Stimulated activated CD8-positive, alpha-beta memory T cell treated with anti-CD3 and anti-CD28 coated beads, Interleukin-15, amount 100 ng/mL, for 48 hours (primary cell): ENCODE data around the gene TJP3.

Experiments used
- DNase-seq, 2 donors: peaks; one replicate each; pipeline ENCODE4 v3.0.0-alpha.2; 2020; ENCODE audit warnings: low read depth in 2 of 2

Gene TJP3

DNA sequence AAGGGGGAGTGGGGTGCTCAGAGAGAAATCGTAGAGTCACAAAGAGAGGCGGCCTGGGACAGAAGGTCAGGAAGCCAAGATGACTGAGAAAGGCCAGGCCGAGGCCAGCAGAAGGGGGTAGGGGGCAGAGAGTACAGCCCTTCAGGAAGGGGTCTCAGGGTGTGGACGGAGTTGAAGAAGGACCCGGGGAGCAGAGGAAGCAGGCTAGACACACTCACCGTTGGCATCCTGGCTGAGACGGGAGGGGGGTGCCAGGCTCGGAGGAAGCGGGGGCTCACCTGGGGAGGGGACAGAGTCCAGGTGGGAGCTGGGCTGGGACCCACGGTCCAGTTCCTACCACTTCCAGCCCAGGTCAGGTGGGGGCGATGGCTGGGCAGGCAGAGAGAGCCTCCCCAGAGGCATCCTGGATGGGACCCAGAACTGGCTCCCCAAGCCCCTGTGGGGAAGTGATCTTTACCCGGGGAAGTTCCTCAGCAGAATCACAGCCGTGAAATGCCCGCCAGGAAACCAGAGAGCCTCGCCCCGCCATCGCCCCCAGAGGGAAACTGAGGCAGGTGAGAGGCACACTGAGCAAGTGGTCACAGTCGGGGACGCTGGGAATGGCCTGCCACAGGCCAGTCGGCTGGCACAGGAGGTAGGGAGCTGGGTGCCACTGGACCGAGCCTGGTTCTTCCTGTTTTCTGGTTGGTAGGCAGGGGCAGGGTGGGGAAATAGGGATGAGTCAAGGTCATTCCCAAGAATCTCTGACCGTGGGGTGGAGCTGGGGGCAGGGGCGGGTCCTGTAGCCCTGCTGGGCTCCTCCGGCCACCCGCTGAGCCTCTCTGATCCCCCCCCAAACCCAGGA, 76.6 kb downstream of the TJP3 start:
- no peak for DNase-seq

DNA sequence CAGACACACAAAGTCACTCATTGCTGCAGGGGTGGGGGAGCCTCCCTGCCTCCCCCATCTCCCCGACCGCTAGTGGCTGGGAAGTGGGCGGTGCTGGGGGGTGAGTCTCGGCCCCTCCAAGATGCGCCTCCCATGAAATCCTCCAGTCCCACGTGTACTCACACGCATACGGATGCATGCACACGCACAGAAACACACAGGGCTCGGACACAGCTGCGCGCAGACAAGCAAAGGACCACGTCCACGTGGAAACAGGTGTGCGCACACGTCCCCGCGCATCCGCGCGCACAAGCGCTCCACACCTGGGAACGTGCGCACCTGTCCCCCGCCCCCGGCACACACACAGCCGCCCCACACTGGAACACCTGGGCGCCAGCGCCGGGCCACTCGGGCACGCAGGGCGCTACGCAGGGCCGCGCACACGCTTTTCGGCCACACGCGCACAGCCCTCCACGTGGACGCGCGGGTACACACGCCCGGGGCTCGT, 77.3 kb downstream of the TJP3 start:
- DNase-seq = peak in 1 of 2 donors; percentile 15

DNA sequence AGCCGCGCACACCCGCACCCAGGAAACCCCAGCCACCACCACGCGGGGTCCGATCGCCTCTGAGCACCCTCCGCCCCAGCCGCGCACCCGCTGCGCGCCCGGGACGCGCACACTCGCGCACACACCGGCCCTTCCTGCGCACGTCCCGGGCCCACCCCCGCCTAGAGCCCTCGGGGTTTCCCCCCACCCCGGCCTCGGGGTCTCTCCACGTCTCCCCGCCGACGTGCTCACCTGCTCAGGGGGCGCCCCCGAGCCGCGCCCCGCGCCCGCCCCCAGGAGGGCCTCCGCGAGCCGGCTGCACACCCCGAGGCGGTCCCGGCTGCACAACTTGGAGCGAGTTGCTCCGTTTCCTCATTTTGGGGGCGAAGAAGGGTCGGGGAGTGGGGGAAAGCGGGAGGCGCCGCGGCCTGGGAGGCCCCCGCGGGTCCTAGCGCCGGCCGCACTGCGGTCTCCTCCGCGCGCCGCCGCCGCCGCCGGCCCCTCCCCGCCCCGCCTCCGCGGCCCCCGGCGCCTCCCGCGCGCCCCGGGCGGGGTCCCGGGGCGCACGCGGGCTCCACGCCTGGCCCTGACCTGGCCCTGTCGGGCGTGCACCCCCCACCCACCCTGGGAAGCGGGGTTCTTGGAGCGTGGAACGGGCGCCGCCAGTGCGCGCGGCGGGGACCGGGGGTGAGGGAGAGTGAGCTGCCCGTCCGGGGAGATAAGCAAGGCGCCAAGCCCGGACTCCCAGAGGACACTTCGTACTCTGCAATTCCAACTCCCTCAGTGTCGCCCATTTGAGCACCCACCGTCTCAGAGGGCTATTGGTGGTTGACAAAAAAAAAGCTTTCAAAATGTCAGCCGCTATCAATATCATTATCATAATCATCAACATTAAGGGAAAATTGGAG, 78.0 kb downstream of the TJP3 start, which contains the start of gene MATK:
TSS of gene MATK (minus strand) at position 444 of the 887 bp plus-strand sequence. CDS start 1,246 bp downstream, outside the sequence.
- DNase-seq = no peak

DNA sequence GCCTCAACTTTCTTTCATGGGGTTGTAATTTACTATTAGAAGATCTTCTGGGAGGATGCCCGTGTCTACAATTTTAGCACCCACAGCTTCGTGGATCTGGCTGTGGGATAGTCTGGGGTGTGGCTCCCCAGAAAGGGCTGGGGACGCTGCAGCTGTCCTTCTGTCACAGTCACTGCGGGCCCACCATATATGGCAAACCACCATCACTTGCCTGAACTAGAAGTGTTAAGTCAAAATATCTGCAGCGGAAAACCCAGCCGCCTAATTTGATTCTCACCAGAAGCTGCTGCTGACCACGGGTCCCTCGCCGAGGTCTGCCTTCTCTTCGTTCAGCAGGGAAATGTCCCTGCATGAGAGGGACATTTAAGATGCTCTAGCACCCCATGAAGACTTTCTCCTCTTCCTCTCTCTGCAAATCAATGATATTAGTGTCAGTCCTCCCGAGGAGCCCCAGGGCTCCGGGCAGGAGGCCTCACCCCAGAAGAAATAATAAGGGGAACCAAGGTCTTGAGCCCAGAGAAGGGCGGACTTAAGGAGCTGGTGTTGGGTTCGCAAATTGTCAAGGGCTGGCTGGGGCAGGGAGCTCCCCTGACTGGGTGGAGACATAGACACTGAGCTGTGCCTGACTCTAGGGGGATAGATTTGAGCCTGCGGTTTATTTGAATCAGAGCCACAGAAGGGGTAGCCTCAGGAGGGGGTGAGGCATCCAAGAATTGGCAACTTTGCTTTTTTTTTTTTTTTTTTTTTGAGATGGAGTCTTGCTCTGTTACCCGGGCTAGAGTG, 81.0 kb downstream of the TJP3 start:
- DNase-seq = no peak

DNA sequence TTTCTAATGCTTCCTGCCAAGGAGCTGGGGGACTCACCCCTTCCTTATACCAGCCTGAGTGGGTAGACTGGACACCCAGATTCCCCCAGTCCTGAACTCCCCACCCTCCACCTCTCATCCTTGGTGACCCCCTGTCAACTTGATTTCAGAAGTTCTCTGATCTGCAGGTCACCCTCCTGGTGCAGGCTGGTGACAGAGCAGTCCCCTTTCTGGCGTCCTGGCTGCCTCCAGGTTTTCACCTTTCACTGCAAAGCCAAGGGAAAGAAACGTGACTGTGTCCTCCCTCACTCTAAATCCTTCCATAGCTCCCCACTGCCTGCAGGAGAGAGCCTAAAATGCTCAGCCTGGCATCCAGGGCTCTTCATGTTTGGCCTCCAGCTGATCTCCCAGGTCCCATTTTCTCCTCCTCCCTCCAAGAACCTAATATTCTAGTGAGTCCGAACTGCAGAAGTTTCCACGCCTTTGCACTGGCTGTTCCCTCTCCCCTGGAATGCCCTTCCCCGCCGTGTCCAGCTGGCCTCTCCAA, 82.1 kb downstream of the TJP3 start:
- no peak for DNase-seq

DNA sequence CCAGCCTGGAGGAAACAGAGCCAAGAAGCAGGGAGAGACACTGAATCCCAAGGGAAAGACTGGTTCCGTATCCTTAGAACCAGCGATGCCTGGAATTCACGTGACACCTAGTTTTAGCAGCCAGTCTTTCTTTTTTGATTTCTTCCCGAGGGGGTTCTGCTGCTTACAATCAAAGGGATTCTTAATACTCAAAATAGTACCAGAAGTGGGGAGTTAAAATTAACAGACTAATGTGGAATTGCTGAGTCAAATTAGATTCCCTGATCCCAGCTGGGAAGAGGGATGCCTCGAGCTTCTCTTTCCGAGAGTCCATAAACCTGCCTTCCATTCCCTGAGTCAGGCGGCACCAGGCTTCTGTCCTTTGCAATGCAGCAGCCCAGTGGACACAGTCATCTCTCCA, 82.8 kb downstream of the TJP3 start:
- DNase-seq = no peak

DNA sequence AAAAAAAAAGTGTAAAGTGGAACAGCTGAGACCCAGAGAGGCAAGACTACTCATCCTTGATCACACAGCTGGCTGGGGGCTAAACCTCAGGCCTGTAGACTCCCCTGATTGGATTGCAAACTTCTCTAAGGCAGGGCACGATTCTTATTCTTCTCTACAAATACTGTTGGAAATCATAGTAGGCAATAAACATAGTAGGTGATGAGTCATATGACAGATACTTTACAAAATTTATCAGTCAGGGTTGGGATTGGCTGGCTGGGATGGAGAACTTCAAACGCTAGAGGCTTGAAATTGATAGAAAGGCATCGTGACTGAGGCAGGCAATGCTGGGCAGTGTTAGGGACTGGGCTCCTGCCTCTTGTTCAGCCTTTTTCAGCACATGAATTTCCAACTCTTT, 83.9 kb downstream of the TJP3 start:
- DNase-seq = no peak

DNA sequence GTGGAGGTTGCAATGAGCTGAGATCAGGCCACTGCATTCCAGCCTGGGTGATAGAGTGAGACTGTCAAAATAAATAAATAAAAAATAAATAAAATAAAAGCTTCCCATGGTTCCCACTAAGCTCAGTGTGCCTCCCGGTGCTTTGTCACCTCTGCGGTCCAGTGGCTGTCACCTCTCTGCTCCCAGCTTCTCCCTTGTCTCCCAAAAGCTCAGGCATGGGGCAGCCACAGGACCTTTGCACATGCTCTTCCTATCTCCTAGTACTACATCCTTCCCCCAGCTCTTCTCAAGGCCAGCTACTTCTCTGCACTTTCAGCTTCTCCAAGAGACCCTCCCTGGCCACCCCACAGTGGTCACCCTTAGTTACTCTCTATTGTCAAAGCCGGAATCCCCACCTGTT, 85.6 kb downstream of the TJP3 start:
- no peak for DNase-seq

DNA sequence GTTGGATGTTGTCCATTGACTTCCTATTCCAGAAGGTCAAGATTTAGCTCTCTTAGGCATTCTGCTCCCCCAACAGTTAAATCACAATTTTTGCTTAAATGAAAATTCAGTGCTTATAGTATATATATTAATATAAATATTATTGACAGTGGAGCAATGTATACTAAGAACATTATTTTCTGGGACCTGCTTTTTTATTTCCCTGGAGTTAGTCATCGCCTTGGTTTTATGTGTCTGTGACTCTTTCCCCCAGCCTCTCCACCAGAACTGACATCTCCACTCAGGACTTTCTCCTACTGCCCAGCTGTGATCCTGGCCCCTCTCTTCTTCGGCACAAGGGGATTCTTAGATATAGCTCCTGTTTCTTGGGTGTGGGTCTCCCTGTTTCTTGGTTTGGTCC, 88.2 kb downstream of the TJP3 start:
- no peak for DNase-seq

DNA sequence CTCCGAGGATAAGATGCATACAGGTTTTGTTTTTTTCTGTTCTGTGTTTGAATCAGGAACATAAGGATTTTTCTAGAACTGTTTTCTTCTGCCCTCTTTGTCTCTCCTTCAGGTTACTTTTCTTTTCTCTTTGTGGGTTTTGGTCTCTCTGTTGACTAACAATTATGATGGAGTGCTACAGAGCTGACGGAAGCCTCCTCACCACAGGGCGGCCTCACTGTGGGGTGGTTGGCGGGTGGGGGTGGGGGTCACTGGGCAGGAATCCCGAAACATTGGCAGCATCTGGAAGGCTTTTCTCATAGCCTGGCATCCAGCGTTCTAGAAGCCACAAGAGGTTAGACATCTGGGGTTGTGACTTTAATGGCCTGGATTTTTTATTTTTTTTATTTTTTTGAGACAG, 90.0 kb downstream of the TJP3 start:
- DNase-seq = no peak
